ENCODE results near the gene UBP1.
"Not testable (repeated sequence)": the region's sequence is repeated elsewhere in the genome, so short reads cannot be mapped to it uniquely, and the experiment has no call there.

Gene UBP1

GRCh38 chr3:33389908-33390307 is 50.3 kb downstream of the UBP1 start:
- DNase-seq (ENCODE audit: low read depth) = no peak

- DNase-seq (ENCODE audit: low read depth) = no peak
These were observed 51.7 kb downstream of the UBP1 start for GRCh38 chr3:33388374-33389100.

- no peak for DNase-seq (ENCODE audit: low read depth)
These were observed 53.6 kb downstream of the UBP1 start for GRCh38 chr3:33386631-33387030.

GRCh38 chr3:33385423-33385822 is 54.8 kb downstream of the UBP1 start:
- DNase-seq (ENCODE audit: low read depth) = no peak

GRCh38 chr3:33383951-33384350 is 56.3 kb downstream of the UBP1 start:
- no peak for DNase-seq (ENCODE audit: low read depth)

- no peak for DNase-seq (ENCODE audit: low read depth)
These were observed 59.6 kb downstream of the UBP1 start for GRCh38 chr3:33380653-33381052.

- peak; percentile 62 for DNase-seq (ENCODE audit: low read depth)
These were observed 62.3 kb downstream of the UBP1 start for GRCh38 chr3:33377931-33378330.

- no peak for DNase-seq (ENCODE audit: low read depth)
These were observed 62.7 kb downstream of the UBP1 start for GRCh38 chr3:33377489-33377888.

- DNase-seq (ENCODE audit: low read depth) = no peak
These were observed 67.1 kb downstream of the UBP1 start for GRCh38 chr3:33373082-33373437.

GRCh38 chr3:33372218-33373081 is 67.8 kb downstream of the UBP1 start:
- no peak for DNase-seq (ENCODE audit: low read depth)

GRCh38 chr3:33364531-33365128 is 75.6 kb downstream of the UBP1 start:
- no peak for DNase-seq (ENCODE audit: low read depth)

GRCh38 chr3:33364060-33364459 is 76.1 kb downstream of the UBP1 start:
- no peak for DNase-seq (ENCODE audit: low read depth)

GRCh38 chr3:33363113-33363800 is 76.9 kb downstream of the UBP1 start:
- DNase-seq (ENCODE audit: low read depth) = no peak

GRCh38 chr3:33360136-33360825 is 79.9 kb downstream of the UBP1 start:
- DNase-seq (ENCODE audit: low read depth) = peak; percentile 68

GRCh38 chr3:33358172-33358781 is 81.9 kb downstream of the UBP1 start:
- no peak for DNase-seq (ENCODE audit: low read depth)

- DNase-seq (ENCODE audit: low read depth) = no peak
These were observed 84.6 kb downstream of the UBP1 start for GRCh38 chr3:33355611-33356010.

- no peak for DNase-seq (ENCODE audit: low read depth)
These were observed 100.4 kb downstream of the UBP1 start for GRCh38 chr3:33339758-33340157.

GRCh38 chr3:33338936-33339465 is 101.2 kb downstream of the UBP1 start:
- not testable (repeated sequence) for DNase-seq (ENCODE audit: low read depth)
